NT2/D1 (cell line): ENCODE measurements around the gene NCAM2.

Experiments used
- DNase-seq: peaks from one replicate; pipeline ENCODE4 v3.0.0-alpha.2; 2011; ENCODE audit warnings: low read depth, low spot score
- H3K27me3 ChIP-seq: 2 replicates; pipeline ENCODE4 v1.6.0; 2011; ENCODE audit warnings: mild to moderate bottlenecking; ENCODE audit not compliant: insufficient read length, insufficient read depth
- H3K36me3 ChIP-seq: 2 replicates; pipeline ENCODE4 v1.6.1; 2011; ENCODE audit warnings: mild to moderate bottlenecking, low read length, mixed read lengths; ENCODE audit not compliant: insufficient read depth, insufficient read length
- H3K4me1 ChIP-seq: 2 replicates; pipeline ENCODE4 v1.5.1; 2011; ENCODE audit not compliant: insufficient read depth, insufficient read length
- H3K4me3 ChIP-seq: 2 replicates; pipeline ENCODE4 v1.5.1; 2011; ENCODE audit warnings: low read depth; ENCODE audit not compliant: insufficient read length
- H3K9ac ChIP-seq: 2 replicates; pipeline ENCODE4 v1.6.0; 2011; ENCODE audit warnings: low read depth; ENCODE audit not compliant: insufficient read length
- H3K9me3 ChIP-seq: 2 replicates; pipeline ENCODE4 v1.5.1; 2011; ENCODE audit warnings: mild to moderate bottlenecking, low read length; ENCODE audit not compliant: insufficient read depth
- SUZ12 ChIP-seq: IDR thresholded peaks from 2 replicates; pipeline ENCODE4 v1.6.1; 2011; ENCODE audit not compliant: insufficient read length, insufficient read depth; ENCODE audit errors: extremely low read depth
- YY1 ChIP-seq: IDR thresholded peaks from 2 replicates; pipeline ENCODE4 v1.6.1; 2011; ENCODE audit not compliant: insufficient read length, insufficient read depth
- ZNF274 ChIP-seq: IDR thresholded peaks from 2 replicates; pipeline ENCODE4 v1.6.1; 2011; ENCODE audit warnings: mild to moderate bottlenecking, low read depth, low read length

The NCAM2 gene

DNA sequence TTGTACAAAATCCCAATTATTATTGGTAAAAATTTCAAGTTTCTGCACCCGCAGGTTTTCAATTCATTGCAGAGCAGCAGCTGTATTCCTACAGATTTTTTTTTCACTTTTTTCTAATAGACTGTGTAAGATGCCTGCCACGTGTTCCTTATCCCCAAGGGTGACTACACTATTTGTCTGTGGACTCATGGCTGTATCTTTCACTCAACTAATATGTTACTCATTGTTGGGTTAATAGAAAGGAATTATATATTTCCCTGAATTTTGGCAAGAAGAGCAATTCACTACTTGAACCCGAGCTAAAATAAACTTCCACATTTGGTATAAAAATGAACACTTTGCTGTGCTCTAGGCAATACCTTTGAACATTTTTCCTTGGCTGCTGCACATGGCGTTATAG lies 158.7 kb downstream of the NCAM2 start:
- no peaks in the 10 kb centered on the region for H3K4me1 ChIP-seq
- no peak overlapping the region for H3K4me3 ChIP-seq
- H3K9me3 ChIP-seq: no peaks in the 10 kb centered on the region
- no peak for TF ChIP-seq YY1
- TF ChIP-seq ZNF274: no peak
- TF ChIP-seq SUZ12: no peak
- no peaks in the 10 kb centered on the region for H3K27me3 ChIP-seq
- no peaks in the 10 kb centered on the region for H3K36me3 ChIP-seq
- DNase-seq: no peak
- no peak overlapping the region for H3K9ac ChIP-seq

- Histone ChIP-seq H3K4me3 (no peak overlapping the region), H3K4me1 (no peaks in the 10 kb centered on the region), H3K27me3 (no peaks in the 10 kb centered on the region), H3K9ac (no peak overlapping the region), H3K9me3 (no peaks in the 10 kb centered on the region), H3K36me3 (no peaks in the 10 kb centered on the region)
- no peak for DNase-seq
- TF ChIP-seq YY1 (no peak), ZNF274 (no peak), SUZ12 (no peak)
Observed at GRCh38 chr21:21158376-21158918, 160.2 kb downstream of the NCAM2 start.

DNA sequence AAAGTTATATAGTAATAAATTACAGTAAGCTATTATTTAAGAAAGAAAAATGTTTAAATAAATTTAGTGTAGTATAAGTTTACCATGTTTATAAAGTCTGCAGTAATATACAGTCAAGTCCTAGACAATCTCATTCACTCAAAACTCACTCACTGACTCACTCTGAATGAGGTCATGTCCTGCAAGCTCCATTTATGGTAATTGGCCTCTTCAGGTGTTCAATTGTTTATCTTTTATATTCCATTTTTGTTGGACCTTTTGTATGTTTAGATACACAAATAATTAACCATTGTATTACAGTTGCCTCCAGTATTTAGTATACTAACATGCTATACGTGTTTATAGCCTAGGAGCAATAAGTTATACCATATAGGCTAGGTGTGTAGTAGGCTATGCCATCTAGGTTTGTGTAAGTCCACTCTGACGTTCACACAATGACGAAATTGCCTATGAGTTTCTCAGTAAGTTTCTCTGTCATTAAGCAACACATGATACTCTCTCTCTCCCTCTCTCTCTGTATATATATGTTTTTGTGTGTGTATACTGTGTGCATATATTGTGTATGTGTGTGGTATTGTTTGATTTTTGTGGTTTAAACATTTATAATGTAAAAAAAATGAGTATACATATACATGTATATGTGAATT lies 161.2 kb downstream of the NCAM2 start:
- Histone ChIP-seq H3K9ac (no peak overlapping the region), H3K4me3 (no peak overlapping the region), H3K9me3 (no peaks in the 10 kb centered on the region), H3K4me1 (no peaks in the 10 kb centered on the region), H3K27me3 (no peaks in the 10 kb centered on the region), H3K36me3 (no peaks in the 10 kb centered on the region)
- no peak for DNase-seq
- no peak for TF ChIP-seq ZNF274
- no peak for TF ChIP-seq SUZ12
- no peak for TF ChIP-seq YY1

DNA sequence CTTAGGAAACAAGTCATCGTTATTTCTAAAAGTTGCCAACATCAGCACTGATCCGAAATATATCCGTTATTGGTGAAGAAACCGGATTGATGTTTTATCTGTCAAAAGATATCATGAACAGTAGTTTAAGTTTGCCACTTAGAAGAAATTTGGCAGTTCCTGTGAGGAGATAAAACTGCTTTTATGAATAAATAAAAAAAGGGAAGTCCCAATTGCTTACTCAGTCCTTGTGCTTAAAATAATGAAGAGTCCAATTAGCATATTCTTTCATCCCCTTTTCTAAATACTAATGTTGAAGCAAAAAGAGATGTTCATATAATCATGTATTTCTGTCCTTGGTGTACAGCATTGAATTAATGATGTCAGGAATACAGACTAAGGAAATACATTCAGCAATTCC lies 164.6 kb downstream of the NCAM2 start:
- H3K4me3 ChIP-seq: no peak overlapping the region
- TF ChIP-seq ZNF274 (no peak), SUZ12 (no peak), YY1 (no peak)
- DNase-seq: no peak
- no peaks in the 10 kb centered on the region for H3K27me3 ChIP-seq
- no peaks in the 10 kb centered on the region for H3K4me1 ChIP-seq
- no peaks in the 10 kb centered on the region for H3K36me3 ChIP-seq
- no peaks in the 10 kb centered on the region for H3K9me3 ChIP-seq
- H3K9ac ChIP-seq: no peak overlapping the region

DNA sequence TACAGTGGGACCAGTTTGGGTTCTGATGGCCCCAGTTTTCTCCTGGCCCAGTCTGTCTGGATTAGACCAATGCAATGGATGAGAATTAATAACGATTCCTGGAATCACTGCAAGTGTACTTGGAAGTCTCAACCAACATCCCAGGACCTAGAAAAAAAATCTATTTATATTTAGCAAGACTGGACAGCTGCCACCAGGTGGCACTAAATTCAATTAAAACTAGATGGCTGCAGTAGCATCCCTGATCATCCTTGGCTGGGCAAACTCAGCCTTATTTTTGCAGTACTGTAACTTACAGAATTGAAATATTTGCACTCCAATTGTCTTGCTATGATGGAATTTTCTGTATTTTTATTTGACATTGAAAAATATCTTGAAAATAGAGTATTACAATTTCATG lies 165.7 kb downstream of the NCAM2 start:
- peak; percentile 70 for DNase-seq
- Histone ChIP-seq H3K9ac (no peak overlapping the region), H3K27me3 (no peaks in the 10 kb centered on the region)

DNA sequence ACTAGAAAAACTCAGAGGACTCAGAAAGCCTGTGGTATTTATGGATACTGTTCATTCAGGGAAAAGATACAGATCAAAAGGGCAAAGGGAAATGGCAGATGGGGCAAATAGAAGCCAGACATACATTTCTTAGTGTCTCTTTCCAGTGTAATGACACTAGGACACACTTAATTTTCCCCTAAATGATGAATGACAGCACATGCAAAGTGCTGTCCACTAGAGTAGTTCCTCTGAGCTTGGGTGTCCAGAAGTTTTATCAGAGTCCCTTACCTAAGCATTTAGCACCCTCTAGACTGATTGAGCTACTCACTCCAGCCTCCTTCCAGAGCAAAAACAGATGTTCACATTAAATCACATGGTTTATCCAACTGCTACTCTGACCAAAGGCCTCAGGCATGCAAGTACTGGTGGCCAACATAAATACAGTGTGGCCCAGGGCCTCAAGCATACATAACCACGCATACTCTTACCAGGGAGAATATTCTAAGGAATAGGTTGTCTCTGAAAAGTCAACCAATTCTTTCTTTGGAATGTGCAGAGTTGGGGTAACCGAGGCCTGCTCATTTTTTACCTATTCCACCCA lies 166.9 kb downstream of the NCAM2 start:
- DNase-seq: no peak
- no peak for TF ChIP-seq ZNF274
- no peak for TF ChIP-seq SUZ12
- no peak for TF ChIP-seq YY1
- H3K4me3 ChIP-seq: no peak overlapping the region
- H3K36me3 ChIP-seq: no peaks in the 10 kb centered on the region
- no peaks in the 10 kb centered on the region for H3K27me3 ChIP-seq
- H3K9me3 ChIP-seq: no peaks in the 10 kb centered on the region
- no peak overlapping the region for H3K9ac ChIP-seq
- H3K4me1 ChIP-seq: no peaks in the 10 kb centered on the region

More for the DNA sequence above, 165.7 kb downstream of the NCAM2 start:
- H3K4me1 ChIP-seq: no peaks in the 10 kb centered on the region
- H3K36me3 ChIP-seq: no peaks in the 10 kb centered on the region
- no peak overlapping the region for H3K4me3 ChIP-seq
- no peak for TF ChIP-seq ZNF274
- no peak for TF ChIP-seq YY1
- no peak for TF ChIP-seq SUZ12
- H3K9me3 ChIP-seq: no peaks in the 10 kb centered on the region

DNA sequence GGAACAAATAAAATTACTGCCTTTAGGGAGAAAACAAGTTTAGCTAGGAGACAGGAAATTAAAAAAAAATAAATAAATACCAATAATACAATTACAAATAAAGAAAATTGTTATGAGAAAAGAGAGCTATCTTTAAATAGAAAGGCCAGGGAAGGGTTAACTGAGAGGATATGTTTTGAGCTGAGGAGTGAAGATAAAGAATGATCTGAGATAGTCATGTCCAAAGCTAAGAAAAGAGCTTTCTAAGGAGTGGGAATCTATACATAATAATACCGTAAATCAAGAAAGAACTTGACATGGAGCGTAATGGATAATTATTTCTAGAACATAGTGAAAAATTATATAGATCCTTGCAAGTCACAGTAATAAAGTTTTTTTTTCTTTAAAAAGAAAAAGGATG lies 176.5 kb downstream of the NCAM2 start:
- H3K4me3 ChIP-seq: no peak overlapping the region
- no peak overlapping the region for H3K9ac ChIP-seq
- H3K4me1 ChIP-seq: no peaks in the 10 kb centered on the region
- no peaks in the 10 kb centered on the region for H3K27me3 ChIP-seq
- no peaks in the 10 kb centered on the region for H3K36me3 ChIP-seq
- TF ChIP-seq ZNF274 (no peak), SUZ12 (no peak), YY1 (no peak)
- DNase-seq: no peak
- H3K9me3 ChIP-seq: no peaks in the 10 kb centered on the region
